Measurements from ENCODE around the gene BCAM. TPM values are rescaled to one million over a fixed set of nuclear protein-coding genes. Genes with fewer than 3 reads are reported as not detected.

The BCAM gene
- total RNA-seq, 1 experiment from 2014 or later: 146 TPM

DNA sequence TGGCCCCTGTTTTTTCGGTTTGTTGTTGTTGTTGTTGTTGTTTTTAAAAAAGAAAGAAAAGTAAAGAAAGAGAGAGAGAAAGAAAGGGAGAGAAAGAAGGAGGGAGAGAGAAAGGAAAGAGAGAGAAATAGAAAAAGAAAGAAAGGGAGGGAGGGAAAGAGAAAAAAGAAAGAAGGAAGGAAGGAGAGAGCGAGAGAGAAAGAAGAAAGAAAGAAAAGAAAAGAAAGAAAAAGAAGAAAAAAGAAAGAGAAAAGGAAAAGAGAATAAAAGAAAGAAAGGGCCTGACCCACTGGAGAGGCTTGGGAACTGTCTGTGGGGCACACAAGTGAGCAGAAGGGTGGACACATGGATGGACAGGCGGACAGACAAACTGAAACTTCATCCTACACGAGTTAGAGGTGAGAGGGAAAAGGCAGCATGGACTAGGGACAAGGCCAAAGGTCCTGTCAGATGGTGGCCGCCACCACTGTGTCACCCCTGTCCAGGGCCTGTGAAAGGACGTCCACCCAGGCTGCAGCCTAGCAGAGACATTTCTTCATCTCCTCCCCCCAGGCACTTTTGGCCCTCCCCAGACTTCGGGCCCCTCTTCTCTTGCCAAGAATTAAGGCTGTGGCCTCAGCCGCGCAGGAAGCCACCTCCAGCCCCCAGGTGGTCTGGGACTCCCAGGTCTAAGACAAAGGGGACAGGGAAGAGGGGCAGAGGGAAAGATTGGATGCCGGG lies 9.1 kb upstream of the BCAM start:
- no peaks in the 10 kb centered on the region for H3K9me2 ChIP-seq (ENCODE audit: insufficient read depth)
- no peak overlapping the region for H3K4me3 ChIP-seq
- H3K4me2 ChIP-seq: no peak overlapping the region
- no peaks in the 10 kb centered on the region for H3K9me3 ChIP-seq (ENCODE audit: insufficient read depth, low read depth)
- no peaks in the 10 kb centered on the region for H3K27me3 ChIP-seq (ENCODE audit: insufficient read depth, low read depth)
- peaks cover 22% of the 10 kb centered on the region for H3K4me1 ChIP-seq (replicated peaks; ENCODE audit: insufficient read depth)
- no peak overlapping the region for H3K27ac ChIP-seq
- H3K36me3 ChIP-seq (ENCODE audit: low read depth): peaks cover 13% of the 10 kb centered on the region
- ChIA-PET POLR2A (ENCODE audit: unreplicated experiment) (no interaction called here), CTCF (no interaction called here)
- no TSS peak for BruUV-seq (replicated peaks)
- no peak overlapping the region for H2AFZ ChIP-seq
- TF ChIP-seq EZH2 (IDR thresholded peaks at IDR 0.05; ENCODE audit: low read depth): no peak
- TF ChIP-seq, protein P1, sequence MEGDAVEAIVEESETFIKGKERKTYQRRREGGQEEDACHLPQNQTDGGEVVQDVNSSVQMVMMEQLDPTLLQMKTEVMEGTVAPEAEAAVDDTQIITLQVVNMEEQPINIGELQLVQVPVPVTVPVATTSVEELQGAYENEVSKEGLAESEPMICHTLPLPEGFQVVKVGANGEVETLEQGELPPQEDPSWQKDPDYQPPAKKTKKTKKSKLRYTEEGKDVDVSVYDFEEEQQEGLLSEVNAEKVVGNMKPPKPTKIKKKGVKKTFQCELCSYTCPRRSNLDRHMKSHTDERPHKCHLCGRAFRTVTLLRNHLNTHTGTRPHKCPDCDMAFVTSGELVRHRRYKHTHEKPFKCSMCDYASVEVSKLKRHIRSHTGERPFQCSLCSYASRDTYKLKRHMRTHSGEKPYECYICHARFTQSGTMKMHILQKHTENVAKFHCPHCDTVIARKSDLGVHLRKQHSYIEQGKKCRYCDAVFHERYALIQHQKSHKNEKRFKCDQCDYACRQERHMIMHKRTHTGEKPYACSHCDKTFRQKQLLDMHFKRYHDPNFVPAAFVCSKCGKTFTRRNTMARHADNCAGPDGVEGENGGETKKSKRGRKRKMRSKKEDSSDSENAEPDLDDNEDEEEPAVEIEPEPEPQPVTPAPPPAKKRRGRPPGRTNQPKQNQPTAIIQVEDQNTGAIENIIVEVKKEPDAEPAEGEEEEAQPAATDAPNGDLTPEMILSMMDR (conservative IDR thresholded peaks at IDR 0.05): no peak
- H3F3A ChIP-seq (ENCODE audit: insufficient read depth, low read depth): peaks cover 75% of the 10 kb centered on the region
- peaks cover 6% of the 10 kb centered on the region; the same call in 1 of the 2 replicates for H4K20me1 ChIP-seq (ENCODE audit: insufficient read depth)
- DNase-seq: no peak
- H3K79me2 ChIP-seq (ENCODE audit: low read depth): no peaks in the 10 kb centered on the region
- intact Hi-C loops (cut with micrococcal nuclease; ENCODE audit: unreplicated experiment): no loop called here

DNA sequence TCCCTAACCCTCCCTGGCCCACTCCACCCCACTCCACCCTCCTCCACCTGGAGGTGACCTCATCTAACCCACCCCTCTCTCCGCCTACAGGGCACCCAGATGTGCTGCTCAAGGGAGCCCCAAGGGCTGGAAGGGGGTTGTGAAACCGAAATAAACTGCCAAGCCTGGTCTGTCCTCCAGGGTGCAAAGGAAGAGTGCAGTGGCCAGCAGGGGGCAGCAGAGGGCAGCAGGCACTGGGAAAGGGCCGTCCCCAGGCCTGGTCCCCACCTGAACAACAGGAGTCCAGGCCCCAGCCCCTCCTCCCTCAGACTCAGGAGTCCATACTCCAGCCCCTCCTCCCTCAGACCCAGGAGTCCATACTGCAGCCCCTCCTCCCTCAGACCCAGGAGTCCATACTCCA lies 8.4 kb upstream of the BCAM start:
- H2AFZ ChIP-seq: no peak overlapping the region
- peaks cover 6% of the 10 kb centered on the region for H3K36me3 ChIP-seq (ENCODE audit: low read depth)
- ChIA-PET CTCF (no interaction called here), POLR2A (ENCODE audit: unreplicated experiment) (no interaction called here)
- no peaks in the 10 kb centered on the region for H3K9me2 ChIP-seq (ENCODE audit: insufficient read depth)
- H3F3A ChIP-seq (ENCODE audit: insufficient read depth, low read depth): peaks cover 76% of the 10 kb centered on the region
- BruUV-seq (replicated peaks): no TSS peak
- no peak overlapping the region for H3K4me2 ChIP-seq
- no peak for TF ChIP-seq EZH2 (IDR thresholded peaks at IDR 0.05; ENCODE audit: low read depth)
- TF ChIP-seq, protein P1 (conservative IDR thresholded peaks at IDR 0.05): peak; percentile 97
- H3K27me3 ChIP-seq (ENCODE audit: insufficient read depth, low read depth): no peaks in the 10 kb centered on the region
- peaks cover 22% of the 10 kb centered on the region for H3K4me1 ChIP-seq (replicated peaks; ENCODE audit: insufficient read depth)
- H4K20me1 ChIP-seq (ENCODE audit: insufficient read depth): peaks cover 6% of the 10 kb centered on the region; the same call in 1 of the 2 replicates
- H3K9me3 ChIP-seq (ENCODE audit: insufficient read depth, low read depth): no peaks in the 10 kb centered on the region
- intact Hi-C loops (cut with micrococcal nuclease; ENCODE audit: unreplicated experiment): no loop called here
- H3K27ac ChIP-seq: no peak overlapping the region
- H3K79me2 ChIP-seq (ENCODE audit: low read depth): no peaks in the 10 kb centered on the region
- peak; percentile 73 to 85 for DNase-seq
- H3K4me3 ChIP-seq: no peak overlapping the region

DNA sequence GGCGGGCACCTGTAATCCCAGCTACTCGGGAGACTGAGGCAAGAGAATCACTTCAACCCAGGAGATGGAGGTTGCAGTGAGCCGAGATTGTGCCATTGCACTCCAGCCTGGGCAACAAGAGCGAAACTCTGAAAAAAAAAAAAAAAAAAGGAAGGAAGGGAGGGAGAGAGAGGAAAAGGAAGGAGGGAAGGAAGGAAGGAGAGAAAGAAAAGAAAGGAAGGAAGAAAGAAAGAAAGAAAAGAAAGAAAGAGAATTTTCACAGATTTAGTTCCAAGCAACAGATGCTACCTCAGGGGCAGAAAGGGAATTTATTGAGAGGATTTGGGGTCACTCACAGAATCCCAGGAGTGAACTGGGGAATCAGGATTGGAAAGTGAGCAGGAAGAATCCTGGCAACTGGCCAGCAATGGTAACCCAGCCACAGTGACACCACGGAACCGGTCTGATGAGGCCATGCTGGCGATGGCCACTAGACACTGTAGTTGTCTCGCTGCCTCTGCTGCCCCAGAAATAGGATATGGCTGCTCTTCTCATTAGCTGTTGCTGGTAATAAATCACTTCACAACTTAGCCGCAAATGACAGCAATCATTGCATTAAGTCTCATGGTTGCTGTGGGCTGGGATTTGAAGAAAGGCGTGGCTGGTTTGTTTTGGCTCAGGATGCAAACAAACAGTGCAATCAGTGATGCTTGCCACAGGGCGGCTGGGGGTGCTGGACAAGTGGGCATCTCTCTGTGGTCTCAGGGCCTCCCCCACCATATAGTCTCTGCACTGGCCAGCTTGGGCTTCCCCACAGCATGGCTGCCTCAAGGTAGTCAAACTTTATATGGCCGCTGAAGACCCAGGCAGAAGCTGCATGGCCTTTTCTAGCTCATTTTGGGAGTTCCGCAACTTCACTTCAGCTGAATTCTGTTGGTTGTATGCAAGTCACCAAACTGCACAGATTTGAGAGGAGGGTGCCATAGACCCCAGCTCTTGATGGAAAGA lies 5.2 kb upstream of the BCAM start:
- Histone ChIP-seq H3K36me3 (ENCODE audit: low read depth) (no peaks in the 10 kb centered on the region), H3K9me2 (ENCODE audit: insufficient read depth) (no peaks in the 10 kb centered on the region), H3K27me3 (ENCODE audit: insufficient read depth, low read depth) (no peaks in the 10 kb centered on the region), H3K9me3 (ENCODE audit: insufficient read depth, low read depth) (no peaks in the 10 kb centered on the region), H3K27ac (no peak overlapping the region), H3K4me3 (no peak overlapping the region), H4K20me1 (ENCODE audit: insufficient read depth) (peaks cover 6% of the 10 kb centered on the region; the same call in 1 of the 2 replicates), H3K79me2 (ENCODE audit: low read depth) (no peaks in the 10 kb centered on the region), H3K4me2 (peak overlapping the region; percentile 33), H3K4me1 (replicated peaks; ENCODE audit: insufficient read depth) (peaks cover 48% of the 10 kb centered on the region), H3F3A (ENCODE audit: insufficient read depth, low read depth) (peaks cover 80% of the 10 kb centered on the region), H2AFZ (no peak overlapping the region)
- POLR2A ChIA-PET (ENCODE audit: unreplicated experiment): interaction anchor here (0.5 to 0.7 kb wide), 6 partner anchors 18 to 752 kb away, joined by 3 to 14 read pairs (median 8); no protein-coding TSS in a partner anchor
- BruUV-seq (replicated peaks): no TSS peak
- DNase-seq: peak; percentile 80 to 81
- CTCF ChIA-PET: interaction anchor here (0.5 to 1.2 kb wide), 7 partner anchors 26 to 133 kb away, joined by 3 to 17 read pairs (median 4); partner anchors contain the start of gene NECTIN2
- intact Hi-C loops (cut with micrococcal nuclease; ENCODE audit: unreplicated experiment): no loop called here
- no peak for TF ChIP-seq EZH2 (IDR thresholded peaks at IDR 0.05; ENCODE audit: low read depth)
- TF ChIP-seq, protein P1 (conservative IDR thresholded peaks at IDR 0.05): no peak
